NCI-H187 (cell line): ENCODE data around the gene CLIC4.
"Not testable (repeated sequence)": the region's sequence is repeated elsewhere in the genome, so short reads cannot be mapped to it uniquely, and the experiment has no call there.

ENCODE experiments used
- DNase-seq, 2 experiments: peaks; one replicate each; lab custom pipeline; 2025; lab: John Stamatoyannopoulos, UW

The CLIC4 gene

GRCh38 chr1:24771574-24771973 is 26.3 kb downstream of the CLIC4 start:
- DNase-seq = no peak

GRCh38 chr1:24773618-24774017 is 28.4 kb downstream of the CLIC4 start:
- DNase-seq = no peak

GRCh38 chr1:24775348-24775747 is 30.1 kb downstream of the CLIC4 start:
- DNase-seq = no peak

- DNase-seq = no peak
Measured at GRCh38 chr1:24775916-24776315, 30.7 kb downstream of the CLIC4 start.

- no peak for DNase-seq
Measured at GRCh38 chr1:24776821-24777220, 31.6 kb downstream of the CLIC4 start.

GRCh38 chr1:24778141-24778540 is 32.9 kb downstream of the CLIC4 start:
- DNase-seq = no peak

GRCh38 chr1:24779199-24779598 is 34.0 kb downstream of the CLIC4 start:
- DNase-seq = not testable (repeated sequence)

- no peak for DNase-seq
Measured at GRCh38 chr1:24779689-24780464, 34.6 kb downstream of the CLIC4 start.

- DNase-seq = not testable (repeated sequence)
Measured at GRCh38 chr1:24780626-24781025, 35.4 kb downstream of the CLIC4 start.

- DNase-seq = no peak
Measured at GRCh38 chr1:24782689-24783088, 37.4 kb downstream of the CLIC4 start.

GRCh38 chr1:24783713-24784112 is 38.5 kb downstream of the CLIC4 start:
- no peak for DNase-seq

- no peak for DNase-seq
Measured at GRCh38 chr1:24786191-24786590, 40.9 kb downstream of the CLIC4 start.

- no peak for DNase-seq
Measured at GRCh38 chr1:24790490-24790889, 45.2 kb downstream of the CLIC4 start.

- no peak for DNase-seq
Measured at GRCh38 chr1:24793447-24794129, 48.3 kb downstream of the CLIC4 start.

- not testable (repeated sequence) for DNase-seq
Measured at GRCh38 chr1:24794130-24794502, 48.9 kb downstream of the CLIC4 start.

GRCh38 chr1:24795236-24795635 is 50.0 kb downstream of the CLIC4 start:
- no peak for DNase-seq

- no peak for DNase-seq
Measured at GRCh38 chr1:24796524-24796923, 51.3 kb downstream of the CLIC4 start.

- not testable (repeated sequence) for DNase-seq
Measured at GRCh38 chr1:24799242-24799641, 54.0 kb downstream of the CLIC4 start.

- DNase-seq = no peak
Measured at GRCh38 chr1:24801176-24801575, 55.9 kb downstream of the CLIC4 start.

GRCh38 chr1:24803220-24803619 is 58.0 kb downstream of the CLIC4 start:
- no peak for DNase-seq

- DNase-seq = no peak
Measured at GRCh38 chr1:24803987-24804530, 58.8 kb downstream of the CLIC4 start.

GRCh38 chr1:24805534-24806301 is 60.5 kb downstream of the CLIC4 start:
- DNase-seq = no peak

GRCh38 chr1:24806588-24806987 is 61.3 kb downstream of the CLIC4 start:
- no peak for DNase-seq
